B cell (primary cell): ENCODE data around the gene CDK4. TPM values are rescaled to one million over a fixed set of nuclear protein-coding genes. Genes with fewer than 3 reads are reported as not detected.

ENCODE experiments used
- ATAC-seq: fragments of 200-7000 bp; cut with Tn5 transposase; one replicate; pipeline ENCODE4 v1.10.0; 2021; ENCODE audit warnings: low read depth, mild to moderate bottlenecking, moderate number of reproducible peaks, moderate library complexity
- CTCF ChIA-PET: fragments of 350-600 bp; sonication (Branson Sonifier 250); formaldehyde crosslinking; loops from one replicate; lab custom pipeline; 2021; ENCODE audit warnings: antibody characterized with exemption, inconsistent platforms; lab: Charles Lee
- POLR2A ChIA-PET: fragments of 350-600 bp; sonication (Branson Sonifier 250); formaldehyde crosslinking; loops from one replicate; lab custom pipeline; 2021; ENCODE audit warnings: antibody characterized with exemption; lab: Charles Lee
- DNase-seq: peaks from one replicate; pipeline ENCODE4 v3.0.0; 2013
- H2AFZ ChIP-seq: 2 replicates; pipeline ENCODE4 v1.6.1; 2012; ENCODE audit warnings: mild to moderate bottlenecking, low read depth, low read length; ENCODE audit not compliant: insufficient read depth, poor library complexity, severe bottlenecking
- H3K27ac ChIP-seq, 2 donors: 1 replicate in 1 of 2; 2 replicates in 1 of 2; pipeline ENCODE4 v1.5.1; 2012 to 2013; ENCODE audit warnings: low read length in 2 of 2, mild to moderate bottlenecking in 2 of 2, moderate library complexity in 1 of 2
- H3K27me3 ChIP-seq, 4 experiments: fragments of 200-600 bp in 1 of 4; sonication (generic) in 1 of 4; replicated peaks in 1 of 4; 1 replicate in 2 of 4; 2 replicates in 2 of 4; pipeline versions ENCODE4 v1.6.1 to v1.7.0; 2013 to 2016; ENCODE audit warnings: low read length in 3 of 4, mild to moderate bottlenecking in 2 of 4, mixed read lengths in 1 of 4, moderate library complexity in 1 of 4; ENCODE audit not compliant: insufficient read depth in 4 of 4, control insufficient read depth in 3 of 4; ENCODE audit errors: control extremely low read depth in 1 of 4
- H3K36me3 ChIP-seq, 2 experiments: replicated peaks in 1 of 2; 1 replicate in 1 of 2; 2 replicates in 1 of 2; pipeline versions ENCODE4 v1.6.1 to v1.7.1; 2013; ENCODE audit warnings: low read length in 1 of 2; ENCODE audit not compliant: insufficient read depth in 2 of 2, control insufficient read depth in 1 of 2; ENCODE audit errors: control extremely low read depth in 1 of 2, extremely low read depth in 1 of 2
- H3K4me1 ChIP-seq, 2 donors: fragments of 200-600 bp in 1 of 2; sonication (generic) in 1 of 2; 1 replicate in 1 of 2; 2 replicates in 1 of 2; pipeline versions ENCODE4 v1.5.1 to v1.6.1; 2013 to 2017; ENCODE audit warnings: low read length in 2 of 2; ENCODE audit not compliant: control insufficient read depth in 2 of 2, insufficient read depth in 2 of 2
- H3K4me2 ChIP-seq: replicated peaks from 2 replicates; pipeline ENCODE3; 2012; ENCODE audit warnings: mild to moderate bottlenecking, low read depth, low read length; ENCODE audit not compliant: poor library complexity, severe bottlenecking
- H3K4me3 ChIP-seq, 5 experiments: fragments of 200-600 bp in 1 of 5; sonication (generic) in 1 of 5; 1 replicate in 3 of 5; 2 replicates in 2 of 5; pipeline versions ENCODE4 v1.5.1 to v1.7.0; 2011 to 2016; ENCODE audit warnings: low read length in 4 of 5, mild to moderate bottlenecking in 4 of 5, low read depth in 2 of 5, control low read depth in 1 of 5, moderate library complexity in 1 of 5; ENCODE audit not compliant: insufficient read depth in 1 of 5; ENCODE audit errors: control extremely low read depth in 1 of 5, extremely low read depth in 1 of 5
- H3K79me2 ChIP-seq: fragments of 200-600 bp; sonication (generic); one replicate; pipeline ENCODE4 v1.6.0; 2016; ENCODE audit warnings: low read length; ENCODE audit not compliant: control insufficient read depth, insufficient read depth
- H3K9ac ChIP-seq: fragments of 200-600 bp; sonication (generic); 2 replicates; pipeline ENCODE4 v1.6.1; 2017; ENCODE audit warnings: mild to moderate bottlenecking, low read length, moderate library complexity
- H3K9me3 ChIP-seq, 3 donors: one replicate each; pipeline versions ENCODE4 v1.6.1 to v1.7.1; 2013; ENCODE audit warnings: low read length in 2 of 3; ENCODE audit not compliant: control insufficient read depth in 2 of 3, insufficient read depth in 1 of 3; ENCODE audit errors: control extremely low read depth in 1 of 3
- H4K20me1 ChIP-seq: 2 replicates; pipeline ENCODE4 v1.6.0; 2012; ENCODE audit warnings: mild to moderate bottlenecking, low read length; ENCODE audit not compliant: insufficient read depth, control insufficient read depth, poor library complexity, severe bottlenecking
- H3K27ac Mint-ChIP-seq: one replicate; pipeline ENCODE4 v1.8.0; 2021; ENCODE audit warnings: mixed read lengths
- H3K27me3 Mint-ChIP-seq: one replicate; pipeline ENCODE4 v1.8.0; 2021; ENCODE audit warnings: mixed read lengths
- H3K4me1 Mint-ChIP-seq: one replicate; pipeline ENCODE4 v1.8.0; 2021; ENCODE audit warnings: mixed read lengths
- H3K4me3 Mint-ChIP-seq: one replicate; pipeline ENCODE4 v1.8.0; 2021; ENCODE audit warnings: mixed read lengths
- H3K9me3 Mint-ChIP-seq: one replicate; pipeline ENCODE4 v1.8.0; 2022; ENCODE audit warnings: mixed read lengths; ENCODE audit not compliant: insufficient read depth
- CTCF ChIP-seq: fragments of 200-600 bp; IDR thresholded peaks from one replicate; pipeline ENCODE4 v1.8.0; 2022; ENCODE audit warnings: antibody characterized with exemption, mild to moderate bottlenecking
- EZH2 ChIP-seq: IDR thresholded peaks from 2 replicates; pipeline ENCODE4 v1.6.1; 2012; ENCODE audit warnings: borderline replicate concordance, low read depth, mild to moderate bottlenecking, moderate library complexity, low read length; ENCODE audit not compliant: insufficient read depth, poor library complexity, severe bottlenecking
- WGBS: methylation state at CpG from one replicate; pipeline ENCODE4 v1.1.5; 2013; ENCODE audit warnings: missing lambda C conversion rate; ENCODE audit not compliant: insufficient coverage; 5-methylcytosine and 5-hydroxymethylcytosine counted together
- intact Hi-C: fragments of 100-400 bp; cut with micrococcal nuclease; formaldehyde crosslinking; loops from one replicate; pipeline ENCODE4 v1.10.0; 2022
- polyA plus RNA-seq: library from polyadenylated mRNA; depleted of rRNA; stranded (reverse); fragments of >200 nt; gene quantifications from 2 replicates; pipeline ENCODE4 v1.2.3, GENCODE V29; 2012
- total RNA-seq, 2 donors: library from RNA; stranded (reverse); fragments of 120-200 nt in 1 of 2; gene quantifications; 1 replicate in 1 of 2; 2 replicates in 1 of 2; pipeline versions ENCODE4 v1.2.3 to v1.2.4, GENCODE V29; 2013 to 2022

The CDK4 gene
- total and polyA plus RNA-seq, 2 donors (not counting 1 experiment from before 2014, with no cell fraction given), result 34.8 to 44.6 TPM

- Histone ChIP-seq H3K4me2 (no peak overlapping the region), H3K4me3 (no peak overlapping the region), H4K20me1 (no peaks in the 10 kb centered on the region), H3K27ac (no peak overlapping the region), H3K9ac (no peak overlapping the region), H3K79me2 (no peaks in the 10 kb centered on the region), H3K9me3 (no peaks in the 10 kb centered on the region), H3K4me1 (peaks cover 7 to 11% of the 10 kb centered on the region in 2 donors), H3K36me3 (no peaks in the 10 kb centered on the region), H3K27me3 (no peaks in the 10 kb centered on the region), H2AFZ (no peak overlapping the region)
- H3K9me3 Mint-ChIP-seq, result no peaks in the 10 kb centered on the region
- H3K4me1 Mint-ChIP-seq, result peaks cover 5% of the 10 kb centered on the region
- ATAC-seq, result no peak
- POLR2A ChIA-PET, result no interaction called here
- H3K4me3 Mint-ChIP-seq, result no peak overlapping the region
- intact Hi-C loops, result no loop called here
- TF ChIP-seq EZH2 (no peak), CTCF (no peak)
- H3K27ac Mint-ChIP-seq, result no peak overlapping the region
- DNase-seq, result no peak
- H3K27me3 Mint-ChIP-seq, result no peaks in the 10 kb centered on the region
- WGBS, result 97% methylated on average over 4 of the region's 7 CpGs
- CTCF ChIA-PET, result interaction anchor here (1.0 kb wide), 1 partner anchor 21 kb away, joined by 3 read pairs; no protein-coding TSS in a partner anchor
These were observed 25.3 kb upstream of the CDK4 start for GRCh38 chr12:57777367-57777766.

GRCh38 chr12:57776247-57776587 is 24.1 kb upstream of the CDK4 start:
- no peaks in the 10 kb centered on the region for H3K79me2 ChIP-seq

More at GRCh38 chr12:57776247-57776587, 24.1 kb upstream of the CDK4 start:
- POLR2A ChIA-PET, result no interaction called here
- Histone ChIP-seq H3K9me3 (no peaks in the 10 kb centered on the region), H3K36me3 (no peaks in the 10 kb centered on the region), H3K4me1 (peaks cover 7 to 17% of the 10 kb centered on the region in 2 donors), H2AFZ (no peak overlapping the region), H3K27ac (no peak overlapping the region), H3K4me2 (no peak overlapping the region), H3K27me3 (no peaks in the 10 kb centered on the region), H3K9ac (no peak overlapping the region), H4K20me1 (no peaks in the 10 kb centered on the region), H3K4me3 (no peak overlapping the region)
- Mint-ChIP-seq H3K4me1 (peaks cover 10% of the 10 kb centered on the region), H3K27ac (no peak overlapping the region), H3K9me3 (no peaks in the 10 kb centered on the region), H3K4me3 (no peak overlapping the region), H3K27me3 (no peaks in the 10 kb centered on the region)
- 89% methylated on average over 2 of the region's 2 CpGs for WGBS
- intact Hi-C loops, result no loop called here
- ATAC-seq (no peak), DNase-seq (no peak)
- TF ChIP-seq CTCF (no peak), EZH2 (no peak)
- CTCF ChIA-PET, result interaction anchor here (3.1 kb wide), 1 partner anchor 20 kb away, joined by 11 read pairs; no protein-coding TSS in a partner anchor
